GM21717 (cell line): ENCODE data around the gene VPS54.
A peak's percentile ranks its signal among the peaks of the same experiment; 100 is the strongest.
"Not testable (repeated sequence)": the region's sequence is repeated elsewhere in the genome, so short reads cannot be mapped to it uniquely, and the experiment has no call there.

ENCODE experiments used
- ATAC-seq: cut with Tn5 transposase; IDR thresholded peaks from one replicate; pipeline ENCODE4 v1.9.1; 2021; ENCODE audit warnings: mild to moderate bottlenecking, moderate library complexity; ENCODE audit not compliant: unreplicated experiment

Gene VPS54

DNA sequence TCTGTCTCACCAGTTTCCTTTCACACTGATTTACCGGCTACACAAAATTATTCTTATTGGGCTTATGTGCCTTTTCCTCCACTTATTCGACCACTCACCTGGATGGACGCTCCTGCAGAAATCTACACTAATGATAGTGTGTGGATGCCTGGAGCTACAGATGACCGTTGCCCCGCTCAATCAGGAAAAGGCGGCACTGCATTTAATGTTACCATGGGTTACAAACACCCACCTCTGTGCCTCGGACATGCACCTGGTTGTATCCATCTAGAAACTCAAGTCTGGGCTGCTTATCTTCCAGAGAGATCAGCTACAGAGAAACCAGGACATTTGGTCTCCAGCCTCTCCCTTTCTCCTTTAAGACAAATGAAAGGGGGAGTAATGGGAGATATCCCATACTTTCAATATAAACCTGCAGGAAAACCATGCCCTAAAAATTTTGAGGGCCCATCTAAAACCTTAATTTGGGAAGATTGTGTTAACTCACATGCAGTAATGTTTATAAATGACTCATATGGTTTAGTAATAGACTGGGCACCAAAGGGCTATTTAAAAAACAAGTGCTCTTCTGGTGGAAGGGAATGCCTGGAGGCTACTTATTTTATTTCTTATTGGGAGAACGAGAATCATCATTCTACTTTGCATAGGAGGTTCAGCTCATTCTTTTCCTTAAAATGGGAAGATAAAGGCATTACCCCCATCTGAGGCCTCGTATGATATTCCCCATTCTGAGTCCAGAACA is 24.7 kb downstream of the VPS54 start:
- not testable (repeated sequence) for ATAC-seq

DNA sequence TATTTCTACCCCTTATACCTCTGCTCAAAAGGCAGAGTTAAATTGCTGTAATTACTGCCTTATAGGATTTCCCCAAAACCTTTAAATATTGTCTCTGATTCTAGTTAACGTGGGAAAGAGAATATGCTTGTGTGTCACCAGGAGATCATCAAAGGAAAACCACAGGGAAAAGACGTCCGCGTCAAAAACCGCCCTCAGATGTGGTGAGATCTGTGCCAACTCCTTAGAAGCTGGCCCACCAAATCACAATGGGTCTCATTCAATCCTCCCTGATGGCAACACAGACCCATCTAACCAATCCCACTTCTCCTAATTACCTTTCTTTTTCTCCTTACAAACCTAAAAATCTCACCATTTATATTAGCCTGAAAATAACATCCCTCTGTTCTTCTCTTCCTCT is 25.4 kb downstream of the VPS54 start:
- ATAC-seq, result no peak

DNA sequence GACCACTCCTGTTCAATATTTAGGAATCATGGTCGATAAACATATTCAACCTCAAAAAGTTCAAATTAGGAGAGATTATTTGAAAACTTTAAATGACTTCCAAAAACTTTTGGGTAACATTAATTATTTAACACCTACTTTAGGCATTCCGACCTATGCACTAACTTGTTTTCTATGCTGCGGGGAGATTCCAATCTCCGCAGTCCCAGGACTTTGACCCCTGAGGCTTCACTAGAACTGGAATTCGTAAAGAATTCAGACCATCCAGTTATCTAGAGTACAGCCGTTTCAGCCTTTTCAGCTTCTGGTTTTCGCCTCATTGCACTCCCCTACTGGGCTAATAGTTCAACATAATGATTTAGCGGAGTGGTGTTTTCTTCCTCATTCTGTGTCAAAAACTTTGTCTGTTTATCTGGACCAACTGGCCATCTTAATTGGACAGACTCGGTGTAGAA is 26.1 kb downstream of the VPS54 start:
- not testable (repeated sequence) for ATAC-seq

DNA sequence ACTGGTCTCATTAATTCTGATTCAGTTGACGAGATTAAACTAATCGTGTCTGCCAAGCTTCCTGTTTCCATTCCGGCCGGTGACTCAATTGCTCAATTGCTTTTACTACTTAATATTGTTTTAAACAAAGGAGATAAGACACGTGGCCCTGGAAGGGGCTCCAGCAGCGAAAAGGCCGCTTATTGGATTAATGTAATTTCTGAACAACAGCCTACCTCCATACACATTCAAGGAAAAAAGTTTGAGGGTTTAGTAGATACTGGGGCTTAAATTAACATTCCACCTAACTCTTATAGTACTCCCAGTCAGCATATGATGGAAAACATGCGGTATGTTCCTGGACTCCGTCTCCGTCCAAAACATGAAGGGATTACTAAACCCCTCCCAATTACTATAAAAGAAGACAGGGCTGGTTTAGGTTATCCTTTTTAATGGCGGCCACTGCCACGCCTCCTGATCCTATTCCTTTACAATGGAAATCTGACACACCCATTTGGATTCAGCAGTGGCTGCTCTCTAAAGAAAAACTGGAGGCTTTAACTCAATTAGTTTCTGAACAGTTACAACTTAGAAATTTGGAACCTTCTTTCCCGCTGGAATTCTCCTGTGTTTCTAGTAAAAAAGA is 27.1 kb downstream of the VPS54 start:
- no peak for ATAC-seq

DNA sequence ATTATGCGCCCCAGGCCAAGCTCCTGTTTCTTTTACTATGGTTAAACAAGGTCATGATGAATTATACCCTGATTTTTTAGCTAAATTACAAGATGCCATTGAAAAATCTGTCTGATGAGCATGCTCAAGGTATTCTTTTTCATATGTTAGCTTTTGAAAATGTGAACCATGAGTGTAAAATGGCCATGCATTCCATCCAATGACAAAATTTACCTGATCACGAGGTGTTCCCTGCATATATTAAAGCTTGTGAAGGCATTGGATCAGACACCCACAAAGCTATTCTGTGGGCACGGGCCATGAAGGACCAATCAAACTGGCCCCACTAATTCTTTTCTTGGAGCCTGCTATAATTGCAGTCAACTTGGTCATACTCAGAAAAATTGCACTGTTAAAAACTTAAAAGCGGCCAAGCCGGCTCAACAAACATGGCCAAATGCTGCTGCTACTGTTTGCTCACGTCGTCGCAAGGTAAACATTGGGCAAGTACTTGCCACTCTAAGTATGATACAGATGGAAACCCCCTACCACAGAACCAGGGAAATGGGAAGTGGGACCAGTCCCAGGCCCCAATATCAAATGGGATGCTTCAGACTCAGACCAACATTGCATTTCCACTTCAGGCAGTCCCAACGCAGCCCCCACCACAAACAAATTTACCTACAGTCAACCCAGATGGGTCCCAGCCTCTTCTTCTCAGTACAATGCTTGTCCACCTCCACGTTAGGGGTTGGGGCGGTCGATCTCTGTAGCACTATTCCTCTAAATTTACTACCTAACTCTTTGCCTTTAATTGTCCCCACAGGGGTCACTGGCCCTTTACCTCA is 27.8 kb downstream of the VPS54 start:
- not testable (repeated sequence) for ATAC-seq

DNA sequence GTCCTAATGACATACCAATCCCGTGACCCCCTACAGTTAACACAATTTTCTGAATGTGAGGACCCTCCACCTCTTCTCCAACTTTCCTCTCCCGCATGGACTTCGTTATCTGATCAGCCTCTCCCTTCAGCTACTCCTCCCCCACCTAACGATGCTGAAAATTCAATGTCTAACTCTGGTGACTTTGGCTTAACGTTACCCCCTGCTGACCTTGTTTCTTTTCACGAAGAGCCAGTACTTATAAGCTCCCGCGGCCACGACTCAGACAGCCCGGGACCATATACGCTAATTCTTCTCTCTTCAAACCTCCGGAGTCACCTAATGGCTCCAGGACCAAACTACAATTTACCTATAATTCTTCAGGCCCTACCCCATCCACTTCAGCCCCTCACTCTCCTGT is 29.2 kb downstream of the VPS54 start:
- no peak for ATAC-seq

DNA sequence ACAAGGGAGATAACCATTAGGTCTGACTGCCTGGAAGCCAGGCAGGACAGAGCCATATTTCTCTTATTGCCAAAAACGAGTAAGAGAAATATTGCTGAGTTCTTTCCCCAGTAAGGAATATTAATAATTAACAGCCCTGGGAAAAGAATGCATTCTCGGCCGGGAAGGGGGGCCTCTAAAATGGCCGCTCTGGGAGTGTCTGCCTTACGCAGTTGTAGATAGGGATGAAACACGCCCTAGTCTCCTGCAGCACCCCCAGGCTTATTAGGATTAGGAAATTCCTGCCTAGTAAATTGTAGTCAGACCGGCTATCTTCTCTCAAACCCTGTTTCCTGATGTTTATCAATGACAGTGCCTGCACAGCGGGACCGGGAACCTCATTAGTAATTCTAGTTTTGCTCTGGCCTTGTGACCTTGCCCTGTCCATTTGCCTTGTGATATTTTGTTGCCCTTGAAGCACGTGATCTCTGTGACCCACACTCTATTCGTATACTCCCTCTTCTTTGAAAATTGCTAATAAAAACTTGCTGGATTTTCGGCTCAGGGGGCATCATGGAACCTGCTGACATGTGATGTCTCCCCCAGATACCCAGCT is 30.3 kb downstream of the VPS54 start:
- not testable (repeated sequence) for ATAC-seq

DNA sequence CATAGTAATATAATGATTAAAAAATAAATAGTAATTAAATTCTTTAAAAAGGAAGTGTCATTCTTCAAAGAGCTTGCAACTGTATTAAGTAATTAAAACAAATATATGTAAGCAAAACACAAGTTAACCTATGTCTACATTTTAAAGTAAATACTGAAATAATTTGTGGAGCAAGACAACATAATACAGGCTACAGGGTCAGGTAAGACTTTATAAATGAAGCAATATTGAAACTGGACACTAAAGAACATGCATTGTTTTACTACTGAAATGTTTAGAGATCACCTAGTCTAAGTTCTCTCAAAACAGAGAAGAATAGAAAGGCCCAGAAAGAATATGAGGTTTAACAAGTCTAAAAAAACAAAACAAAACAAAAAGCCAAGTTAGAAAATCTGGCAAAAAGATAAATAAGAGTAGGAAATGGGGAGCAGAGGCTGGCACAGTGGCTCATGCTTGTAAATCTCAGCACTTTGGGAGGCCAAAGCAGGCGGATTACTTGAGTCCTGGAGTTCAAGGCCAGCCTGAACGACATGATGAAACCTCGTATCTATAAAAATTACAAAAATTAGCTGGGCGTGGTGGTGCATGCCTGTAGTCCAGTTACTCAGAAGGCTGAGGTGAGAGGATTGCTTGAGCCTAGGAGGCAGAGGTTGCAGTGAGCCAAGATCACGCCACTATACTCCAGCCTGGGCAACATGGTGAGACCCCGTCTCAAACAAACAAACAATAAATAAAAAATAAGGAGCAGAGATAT is 34.4 kb downstream of the VPS54 start:
- no peak for ATAC-seq

DNA sequence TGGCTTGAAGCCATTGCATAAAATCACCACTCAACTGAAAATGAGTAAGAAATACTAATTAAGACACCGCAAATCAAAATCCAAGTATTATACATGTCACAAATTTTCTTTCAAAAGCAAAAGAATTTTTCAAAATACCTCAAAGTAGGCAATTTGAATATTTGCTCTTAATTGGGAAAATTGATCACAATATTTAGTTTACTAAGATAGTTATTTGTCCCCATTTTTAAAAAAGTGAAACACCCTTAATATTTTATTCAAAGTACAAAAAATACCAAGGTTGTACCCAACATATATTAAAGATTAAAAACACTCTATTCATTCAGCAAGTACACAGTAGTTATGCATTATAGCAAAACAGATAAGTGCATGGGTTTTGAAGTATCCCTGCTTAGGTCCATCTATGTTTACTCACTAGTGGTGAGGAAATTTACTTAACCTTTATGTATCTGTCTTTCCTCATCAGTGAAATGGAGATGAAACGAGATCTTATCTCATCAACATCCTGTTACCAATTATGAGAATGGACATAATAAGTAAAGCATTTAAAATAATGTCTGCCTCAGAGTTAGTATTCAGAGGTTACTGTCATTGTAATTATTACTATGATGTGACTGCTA is 35.1 kb downstream of the VPS54 start:
- ATAC-seq, result no peak

DNA sequence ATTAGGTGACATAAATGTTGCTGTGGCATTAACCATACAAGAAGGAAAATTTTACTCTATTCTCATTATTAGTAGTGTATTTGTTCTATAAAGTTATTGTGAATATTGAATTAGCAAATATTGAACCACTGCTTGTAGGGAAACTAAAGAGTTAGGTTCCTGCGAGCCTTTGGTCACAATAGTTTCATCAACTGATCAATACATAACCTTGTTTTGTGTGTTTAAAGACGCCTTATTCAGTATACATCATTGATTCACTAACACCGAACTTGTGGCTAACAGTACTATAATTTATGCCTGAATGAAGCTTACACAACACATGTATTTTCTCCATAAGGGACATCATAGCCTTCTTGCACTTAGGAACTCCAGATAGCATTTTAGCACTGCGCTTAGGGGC is 36.9 kb downstream of the VPS54 start:
- no peak for ATAC-seq

DNA sequence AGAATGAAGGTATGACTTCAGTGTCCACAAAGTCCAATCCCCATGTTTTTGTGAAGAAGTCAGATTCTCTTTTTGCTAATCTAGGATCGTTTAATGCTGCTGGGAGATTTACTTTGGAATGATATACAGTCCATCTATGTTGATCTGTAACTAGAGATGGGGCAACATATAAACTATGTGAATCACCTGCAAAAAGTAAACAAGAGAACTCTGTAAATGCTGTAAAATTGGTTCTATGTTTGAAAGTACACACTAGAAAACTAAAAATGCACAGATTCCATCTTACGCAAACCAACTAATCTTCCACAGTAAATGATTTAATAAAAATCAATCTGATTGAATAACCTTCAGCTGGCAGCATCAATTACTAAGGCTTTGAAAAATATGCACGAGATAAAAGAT is 37.5 kb downstream of the VPS54 start:
- ATAC-seq, result no peak

DNA sequence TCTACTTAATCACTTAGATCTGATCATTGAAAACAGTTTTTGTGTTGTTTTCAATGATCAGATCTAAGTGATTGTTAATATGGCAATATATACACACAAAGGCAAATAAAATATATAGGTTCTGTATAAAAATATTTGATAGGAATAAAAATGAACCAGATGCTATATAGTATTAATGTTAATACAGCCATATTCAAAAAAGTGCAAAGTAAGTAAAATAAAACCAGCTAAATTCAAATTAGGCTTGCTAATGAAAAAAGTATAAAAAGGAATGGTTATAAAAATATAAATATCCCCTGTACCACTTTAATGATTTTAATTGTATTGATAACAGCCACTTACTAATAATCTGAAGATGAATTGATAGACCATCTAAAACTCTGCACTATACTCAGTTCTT is 38.4 kb downstream of the VPS54 start:
- no peak for ATAC-seq

DNA sequence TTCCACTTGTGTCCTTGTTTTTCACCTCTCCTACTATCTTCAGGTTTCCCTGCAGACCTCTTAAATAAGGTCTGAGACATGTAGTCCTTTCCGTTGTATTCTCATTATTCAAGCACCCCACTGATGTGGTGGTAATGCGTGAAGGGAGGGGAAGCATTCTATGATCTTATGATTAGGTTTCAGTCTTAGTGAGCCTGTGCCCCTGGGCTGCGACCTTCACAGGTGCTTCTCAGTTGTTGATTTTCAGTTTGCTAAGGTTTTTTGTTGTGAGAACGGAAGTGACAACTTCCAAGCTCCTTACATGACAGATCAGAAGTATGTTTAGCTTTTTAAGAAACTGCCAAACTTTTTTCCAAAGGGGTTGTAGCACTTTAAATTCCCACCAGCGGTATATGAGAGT is 41.3 kb downstream of the VPS54 start:
- peak; percentile 76 for ATAC-seq

DNA sequence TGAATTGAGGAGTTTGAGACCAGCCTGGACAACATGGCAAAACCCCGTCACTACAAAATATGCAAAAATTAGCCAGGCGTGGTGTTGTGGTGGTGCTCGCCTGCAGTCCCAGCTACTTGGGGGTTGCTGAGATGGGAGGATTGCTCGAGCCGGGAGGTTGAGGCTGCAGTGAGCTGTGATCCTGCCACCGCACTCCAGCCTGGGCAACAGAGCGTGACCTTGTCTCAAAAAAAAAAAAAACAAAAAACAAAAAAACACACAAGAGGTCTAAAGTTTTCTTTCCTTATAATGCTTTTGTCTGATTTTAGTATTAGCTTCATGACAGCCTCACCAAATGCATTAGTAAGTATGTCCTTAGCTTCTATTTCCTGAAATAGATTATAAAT is 43.1 kb downstream of the VPS54 start:
- no peak for ATAC-seq

DNA sequence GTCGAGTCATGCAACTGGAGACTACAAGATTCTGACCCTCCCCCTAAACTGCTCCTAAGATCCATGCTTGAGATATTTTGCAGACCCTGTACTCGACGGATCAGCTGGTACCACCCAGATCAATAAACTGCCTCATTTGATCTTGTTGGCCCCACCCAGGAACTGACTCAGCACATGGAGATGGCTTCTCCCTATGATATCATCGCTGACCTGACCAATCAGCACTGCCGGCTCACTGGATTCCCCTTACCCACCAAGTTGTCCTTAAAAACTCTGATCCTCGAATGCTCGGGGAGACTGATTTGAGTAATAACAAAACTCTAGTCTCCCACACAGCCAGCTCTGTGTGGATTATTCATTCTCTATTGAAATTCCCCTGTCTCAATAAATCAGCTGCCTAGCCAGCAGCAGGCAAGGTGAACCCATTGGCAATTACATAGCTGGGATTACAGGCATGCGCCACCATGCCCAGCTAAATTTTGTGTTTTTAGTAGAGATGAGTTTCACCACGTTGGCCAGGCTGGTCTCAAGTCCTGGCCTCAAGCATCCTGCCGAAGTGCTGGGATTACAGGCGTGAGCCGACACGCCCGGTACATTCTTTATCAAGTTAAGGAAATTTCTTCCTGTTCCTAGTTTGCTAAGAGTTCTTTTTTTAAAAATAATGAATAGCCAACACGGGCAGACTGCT is 43.6 kb downstream of the VPS54 start:
- no peak for ATAC-seq

DNA sequence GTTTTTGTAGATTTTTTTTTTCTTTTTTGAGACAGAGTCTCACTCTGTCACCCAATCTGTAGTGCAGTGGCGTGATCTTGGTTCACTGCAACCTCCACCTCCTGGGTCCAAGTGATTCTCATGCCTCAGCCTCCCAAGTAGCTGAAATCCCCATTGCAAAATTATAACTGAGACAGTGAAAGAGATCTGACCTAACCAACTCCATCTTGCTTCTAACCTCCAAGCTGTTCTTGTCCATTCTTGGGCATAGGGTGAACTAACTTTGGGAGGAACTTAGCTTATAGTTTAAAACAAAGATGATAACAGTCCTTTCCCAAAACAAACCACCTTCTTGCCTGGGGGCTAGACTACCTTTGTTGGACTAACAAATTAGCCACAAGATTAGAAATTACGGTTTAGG is 44.2 kb downstream of the VPS54 start:
- ATAC-seq, result not testable (repeated sequence)

DNA sequence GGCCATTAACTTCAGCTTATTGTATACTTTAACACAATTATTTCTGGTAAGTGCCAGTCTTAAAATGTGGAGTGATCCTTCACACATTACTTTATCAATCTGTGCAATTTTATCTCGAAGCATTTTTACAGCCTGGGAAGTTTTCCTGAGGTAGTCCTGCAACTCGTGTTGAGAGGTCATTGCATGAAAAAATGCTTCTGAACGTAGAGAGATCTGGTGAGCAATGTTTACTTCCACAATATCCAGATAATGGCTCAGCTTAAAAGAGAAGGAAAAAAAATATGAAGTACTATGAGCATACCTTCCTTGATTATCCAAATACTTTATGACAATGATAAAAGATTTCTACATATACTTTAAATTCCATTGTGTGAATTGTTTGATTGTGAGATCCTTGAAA is 57.0 kb downstream of the VPS54 start:
- ATAC-seq, result no peak

DNA sequence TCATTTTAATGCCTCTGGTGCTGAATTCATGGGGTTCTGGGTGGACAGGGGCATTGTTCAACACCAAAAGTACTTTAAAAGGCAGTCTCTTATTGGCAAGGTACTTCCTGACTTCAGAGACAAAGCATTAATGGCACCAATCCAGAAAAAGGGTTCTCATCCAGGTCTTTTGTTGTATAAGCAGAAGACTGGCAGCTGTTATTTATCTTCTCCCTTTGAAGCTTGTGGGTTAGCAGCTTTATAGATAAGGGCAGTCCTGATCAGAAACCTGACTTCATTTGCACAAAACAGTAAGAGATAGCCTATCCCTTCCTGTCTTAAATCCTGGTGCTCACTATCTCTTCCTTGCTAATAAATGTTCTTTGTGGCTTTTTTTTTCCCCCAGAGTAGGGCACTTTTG is 68.8 kb downstream of the VPS54 start:
- ATAC-seq, result no peak

DNA sequence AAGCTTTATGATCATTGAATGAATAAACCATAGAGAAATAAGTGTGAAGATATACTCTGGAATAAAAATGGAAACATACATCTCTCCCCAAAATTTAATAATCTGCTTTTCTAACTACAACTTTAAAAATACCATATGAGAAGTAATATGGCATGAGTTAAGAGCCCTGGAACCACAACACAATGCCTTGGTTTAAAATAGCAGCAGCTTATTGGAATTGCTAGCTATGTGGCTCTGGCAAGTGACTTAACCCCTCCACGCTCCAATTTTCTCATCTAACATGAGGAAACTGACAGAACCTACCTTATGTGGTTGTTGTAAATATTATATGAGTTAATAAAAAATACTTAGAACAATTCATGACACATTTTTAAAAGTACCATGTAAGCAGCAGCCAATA is 76.4 kb downstream of the VPS54 start:
- no peak for ATAC-seq

DNA sequence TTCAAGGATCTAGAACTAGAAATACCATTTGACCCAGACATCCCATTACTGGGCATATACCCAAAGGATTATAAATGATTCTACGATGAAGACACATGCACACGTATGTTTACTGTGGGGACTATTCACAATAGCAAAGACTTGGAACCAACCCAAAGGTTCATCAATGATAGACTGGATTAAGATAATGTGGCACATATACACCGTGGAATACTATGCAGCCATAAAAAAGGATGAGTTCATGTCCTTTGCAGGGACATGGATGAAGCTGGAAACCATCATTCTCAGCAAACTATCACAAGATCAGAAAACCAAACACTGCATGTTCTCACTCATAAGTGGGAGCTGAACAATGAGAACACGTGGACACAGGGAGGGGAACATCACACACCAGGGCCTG is 87.1 kb downstream of the VPS54 start:
- not testable (repeated sequence) for ATAC-seq
